Fibroblast of peridontal ligament (primary cell): ENCODE measurements around the gene PSMA6.
"Not testable (repeated sequence)": the region's sequence is repeated elsewhere in the genome, so short reads cannot be mapped to it uniquely, and the experiment has no call there.

Source experiments
- DNase-seq: peaks from one replicate; pipeline ENCODE4 v3.0.0-alpha.2; 2010; ENCODE audit errors: extremely low read depth

PSMA6 gene

DNA sequence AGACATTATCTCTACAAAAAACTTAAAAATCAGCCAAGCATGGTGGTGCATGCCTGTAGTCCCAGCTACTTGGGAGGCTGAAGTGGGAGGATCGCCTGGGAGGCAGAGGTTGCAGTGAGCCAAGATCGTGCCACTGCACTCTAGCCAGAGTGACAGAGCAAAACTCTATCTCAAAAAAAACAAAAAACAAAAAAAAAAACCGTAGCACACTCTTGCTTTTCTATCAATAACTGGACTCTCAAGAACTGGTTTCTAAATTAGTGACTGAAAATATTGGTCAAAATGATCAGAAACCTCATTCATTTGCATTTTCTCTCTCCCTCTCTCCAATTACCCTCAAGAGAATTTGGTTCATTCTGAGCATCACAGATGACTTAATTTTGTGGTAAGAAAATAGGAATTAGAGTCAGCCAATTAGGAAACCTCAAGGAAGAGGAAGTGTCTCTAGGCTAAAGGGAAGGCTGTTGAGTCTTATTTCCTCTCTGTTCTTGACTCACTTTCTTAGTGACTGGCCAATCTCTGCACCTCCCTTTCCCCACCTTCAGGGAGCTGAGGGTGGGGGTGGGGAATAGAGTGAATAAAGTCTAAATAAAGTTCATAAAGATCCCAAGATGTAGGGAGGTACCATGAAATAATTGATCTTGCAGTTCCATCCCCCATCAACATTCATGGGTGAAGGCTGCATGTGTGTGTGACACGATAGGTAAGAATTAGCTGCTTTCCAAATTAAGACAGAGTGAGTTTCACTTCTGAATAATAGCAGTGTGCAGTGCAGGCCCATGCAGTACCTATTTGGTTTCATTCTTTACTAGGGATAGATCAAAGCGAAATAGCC, 6.8 kb upstream of the PSMA6 start:
- no peak for DNase-seq

DNA sequence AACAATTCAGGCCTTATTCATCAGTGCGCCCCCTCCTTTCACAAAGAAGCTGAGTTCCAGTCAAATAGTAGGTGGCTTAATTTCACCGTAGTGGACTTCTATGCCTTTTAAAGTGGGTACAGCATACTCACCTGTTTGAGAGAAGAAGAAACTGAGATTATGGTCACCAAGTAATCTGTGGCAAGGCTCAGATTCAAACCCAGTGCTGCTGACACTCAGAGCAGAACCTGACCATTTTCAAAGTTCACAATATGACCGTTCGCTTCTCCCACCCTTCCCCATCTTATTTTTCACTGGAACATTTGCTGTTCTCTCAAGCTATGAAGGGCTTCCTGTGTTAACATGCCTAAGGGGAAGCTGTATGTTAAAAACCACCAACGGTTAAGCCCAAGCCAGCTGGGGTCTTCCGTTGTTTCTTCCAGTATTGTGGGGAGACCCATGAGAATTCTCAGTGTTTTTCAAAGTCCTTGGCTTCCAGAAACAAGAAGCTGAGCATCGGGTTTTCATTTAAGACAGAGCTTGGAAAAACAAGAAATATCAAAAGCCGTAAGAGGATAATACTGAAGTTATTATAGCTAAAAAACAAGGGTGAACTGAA, 6.1 kb upstream of the PSMA6 start:
- DNase-seq: no peak

DNA sequence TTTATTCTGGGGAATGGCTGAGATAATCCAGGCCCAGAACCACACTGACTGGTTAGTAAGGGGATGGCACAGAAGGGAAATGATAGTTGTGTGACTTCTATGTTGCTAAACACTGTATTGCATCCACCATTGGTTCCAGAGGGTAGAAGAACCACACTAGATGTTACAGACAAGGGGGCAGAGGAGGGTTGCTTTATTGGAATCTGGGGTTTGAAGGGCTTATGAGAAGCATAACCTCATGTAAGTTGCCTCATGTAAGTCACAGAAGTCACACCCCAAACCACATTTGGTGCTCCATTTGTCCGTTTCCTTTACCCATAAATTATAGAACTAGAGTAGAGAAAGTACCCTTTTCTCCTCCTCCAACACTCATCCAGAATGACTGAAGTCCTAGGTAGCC, 5.5 kb upstream of the PSMA6 start:
- DNase-seq: no peak

DNA sequence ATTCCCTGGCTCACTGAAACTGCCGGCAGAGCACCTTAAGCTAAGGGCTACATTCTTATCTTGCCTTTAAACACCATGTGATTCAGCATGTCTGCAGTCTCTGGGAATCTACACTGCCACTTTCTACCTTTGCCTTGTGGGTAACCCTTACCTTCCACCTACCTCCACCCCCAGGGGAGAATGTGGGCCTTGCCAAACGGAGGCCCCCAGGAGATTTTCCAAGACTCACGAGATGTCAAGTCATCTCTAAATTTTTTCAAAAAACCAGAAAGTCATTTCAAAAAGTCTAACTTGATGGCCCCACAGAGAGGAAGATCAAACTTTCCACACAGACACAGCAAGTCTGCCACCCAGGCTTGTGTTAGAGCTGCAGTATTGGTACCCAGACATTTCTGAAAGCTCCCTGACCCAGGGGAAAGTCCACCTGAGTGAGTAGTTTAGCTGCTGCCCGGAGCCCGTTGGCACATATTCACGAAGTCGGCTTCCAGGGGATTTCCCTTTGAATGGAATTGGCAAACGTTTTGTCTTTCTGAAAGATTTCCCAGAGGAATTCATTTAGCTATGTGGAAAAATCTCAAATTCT, 4.7 kb upstream of the PSMA6 start:
- DNase-seq: peak; percentile 31

DNA sequence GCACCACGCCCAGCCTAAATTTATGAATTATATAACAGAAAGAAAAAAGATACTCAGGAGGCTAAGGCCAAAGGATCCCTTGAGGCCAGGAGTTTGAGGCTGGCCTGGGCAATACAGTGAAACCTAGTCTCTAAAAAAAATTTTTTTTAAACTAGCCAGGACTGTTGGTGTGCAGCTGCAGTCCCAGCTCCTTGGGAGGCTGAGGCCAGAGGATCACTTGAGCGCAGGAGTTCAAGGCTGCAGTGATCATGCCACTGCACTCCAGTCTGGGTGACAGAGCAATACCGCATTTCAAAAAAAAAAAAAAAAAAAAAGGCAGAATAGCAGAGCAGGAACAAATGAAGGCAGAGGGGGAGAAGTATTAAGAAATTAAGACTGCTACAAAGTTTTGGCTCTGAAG, 2.6 kb upstream of the PSMA6 start:
- DNase-seq: no peak

DNA sequence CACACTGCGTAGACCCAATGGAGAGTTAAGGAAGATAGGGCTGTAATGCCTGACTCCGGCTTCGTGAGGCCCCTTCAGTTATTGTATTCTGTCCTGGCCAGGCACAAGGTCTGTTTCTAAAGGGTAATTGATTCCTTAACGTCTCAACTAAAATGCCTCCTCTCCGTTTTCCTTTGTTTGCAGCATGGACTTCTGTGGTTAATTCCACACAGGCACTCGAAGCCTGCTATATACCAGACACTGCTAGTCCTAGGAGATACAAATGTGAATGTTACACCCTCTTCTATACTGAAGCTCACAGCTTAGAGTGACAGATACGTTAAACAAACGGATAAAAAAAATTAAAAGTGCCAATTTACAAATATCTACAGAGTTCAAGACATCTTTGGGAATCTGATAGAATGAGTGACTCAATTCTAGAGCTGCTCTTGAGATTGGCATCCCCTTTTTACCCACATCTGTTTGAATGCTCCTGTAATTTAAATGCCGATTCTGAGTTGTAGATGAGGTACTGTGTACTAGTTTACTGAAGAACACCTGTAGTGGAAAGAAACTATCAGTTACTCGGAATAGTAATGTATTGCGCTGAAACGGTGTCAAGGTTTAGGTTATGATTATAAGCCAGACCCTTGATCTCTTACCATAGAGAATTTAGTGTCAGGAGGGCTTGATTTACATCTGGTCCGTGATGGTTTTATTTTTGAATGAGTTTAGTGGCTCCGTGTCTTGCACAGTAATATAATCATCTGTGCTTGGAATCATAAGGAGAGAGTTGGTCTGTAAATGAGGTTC, 784 bp downstream of the PSMA6 start:
- DNase-seq: peak; percentile 17

DNA sequence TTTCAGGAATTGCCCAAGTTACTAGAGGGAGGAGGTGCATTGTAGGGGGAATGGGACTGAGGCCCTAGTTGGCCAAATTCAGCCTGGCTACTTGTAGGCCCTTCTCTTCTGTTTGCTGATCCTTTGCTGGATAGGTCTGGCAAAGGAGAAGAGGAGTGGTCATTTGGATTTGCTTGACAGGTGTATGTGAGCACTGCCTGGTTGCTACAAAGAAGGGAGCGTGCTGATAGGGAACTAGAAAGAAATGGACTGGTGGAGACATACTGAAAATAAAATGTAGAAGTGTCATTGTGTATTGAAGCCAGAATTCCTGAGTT, 3.6 kb downstream of the PSMA6 start:
- no peak for DNase-seq

DNA sequence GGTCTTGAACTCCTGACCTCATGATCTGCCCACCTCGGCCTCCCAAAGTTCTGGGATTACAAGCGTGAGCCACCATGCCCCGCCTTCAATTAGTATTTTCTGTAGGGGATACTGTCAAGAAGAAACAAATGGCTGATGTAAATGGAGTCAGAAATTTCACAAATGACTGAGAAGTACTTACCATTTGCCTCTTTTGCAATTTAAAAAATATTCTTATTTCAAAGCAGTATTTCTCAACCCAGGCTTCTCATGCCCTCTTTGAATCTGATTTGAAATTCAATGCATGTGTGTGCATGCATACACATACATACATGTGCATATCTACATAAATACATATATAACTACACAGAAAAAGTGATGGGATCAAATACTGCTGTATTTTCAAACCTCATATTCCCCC, 4.4 kb downstream of the PSMA6 start:
- DNase-seq: no peak

DNA sequence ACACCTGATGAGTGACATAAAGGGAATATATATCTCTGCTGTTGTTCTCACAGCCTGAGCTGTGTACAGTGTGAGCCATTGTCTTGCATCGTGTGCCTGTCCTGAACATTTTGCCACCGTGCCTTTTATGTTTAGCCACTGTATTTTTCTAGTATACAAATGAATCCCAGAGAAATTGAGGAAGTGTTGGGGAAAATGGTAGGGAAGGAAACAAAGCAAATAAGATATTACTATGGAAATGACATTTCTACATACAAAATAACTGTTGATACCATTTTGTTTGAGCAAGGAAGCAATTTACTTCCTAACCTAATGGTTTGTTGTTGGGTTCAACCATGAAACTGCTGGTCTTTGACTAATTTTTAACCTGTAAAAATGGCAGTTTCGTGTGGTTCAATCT, 5.5 kb downstream of the PSMA6 start:
- no peak for DNase-seq

DNA sequence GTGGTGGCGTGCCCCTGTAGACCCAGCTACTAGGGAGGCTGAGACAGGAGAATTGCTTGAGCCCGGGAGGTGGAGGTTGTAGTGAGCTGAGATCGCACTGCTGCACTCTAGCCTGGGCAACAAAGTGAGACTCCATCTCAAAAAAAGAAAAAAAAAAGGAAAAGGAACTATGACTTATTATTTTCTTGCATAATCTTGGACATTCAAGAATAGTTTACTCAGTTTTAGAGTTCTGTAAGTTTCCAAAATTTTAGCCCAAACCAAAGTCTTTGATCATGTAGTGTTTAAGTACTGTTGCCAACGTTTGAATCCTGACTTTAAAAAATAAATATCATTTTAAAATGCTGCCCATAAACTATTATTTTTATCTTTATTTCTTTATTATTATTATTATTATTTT, 6.2 kb downstream of the PSMA6 start:
- no peak for DNase-seq

DNA sequence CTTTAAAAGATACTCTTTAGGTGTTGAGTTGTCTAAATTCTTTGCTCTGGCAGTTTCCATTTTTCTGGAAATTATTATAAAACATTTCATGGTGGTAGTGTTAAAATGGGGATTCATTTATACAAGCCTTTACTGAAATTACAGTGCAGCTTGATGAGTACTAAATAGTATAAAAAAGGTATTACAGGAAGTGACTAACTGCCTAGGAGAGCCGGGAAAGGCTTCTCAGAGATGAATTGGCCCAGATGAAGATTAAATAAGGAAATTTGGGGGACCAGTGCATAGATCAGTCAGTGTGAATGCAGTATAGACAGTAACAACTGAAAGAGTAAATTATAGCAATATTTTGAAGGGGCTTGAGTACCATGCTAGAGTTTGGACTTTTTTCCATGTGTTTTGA, 7.5 kb downstream of the PSMA6 start:
- no peak for DNase-seq

DNA sequence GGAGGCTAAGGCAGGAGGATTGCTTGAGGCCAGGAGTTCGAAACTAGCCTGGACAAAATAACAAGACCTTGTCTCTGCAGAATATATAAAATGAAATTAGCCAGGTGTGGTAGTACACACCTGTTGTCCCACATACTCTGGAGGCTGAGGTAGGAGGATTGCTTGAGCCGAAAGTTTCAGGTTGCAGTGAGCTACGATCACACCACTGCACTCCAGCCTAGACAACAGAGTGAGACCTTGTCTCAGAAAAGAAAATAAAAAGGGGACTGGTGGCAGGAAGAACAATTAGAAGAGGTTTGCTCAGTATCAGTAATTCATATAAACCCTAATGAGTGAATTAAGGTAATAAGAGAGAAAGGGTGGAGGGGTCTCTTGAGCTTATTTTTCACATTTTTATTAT, 8.0 kb downstream of the PSMA6 start:
- no peak for DNase-seq

DNA sequence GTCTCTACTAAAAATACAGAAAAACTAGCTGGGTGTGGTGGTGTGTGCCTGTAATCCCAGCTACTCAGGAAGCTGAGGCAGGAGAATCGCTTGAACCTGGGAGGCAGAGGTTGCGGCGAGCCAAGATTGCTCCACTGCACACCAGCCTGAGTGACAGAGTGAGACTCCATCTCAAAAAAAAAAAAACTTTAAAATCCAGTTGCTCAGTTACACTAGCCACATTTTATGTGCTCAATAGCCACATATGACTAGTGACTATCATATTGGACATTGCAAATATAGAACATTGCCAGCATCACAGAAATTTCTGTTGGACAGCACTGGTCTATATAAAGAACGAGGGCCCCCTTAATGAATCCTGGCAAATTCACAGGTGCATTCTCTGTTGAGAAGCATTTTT, 9.2 kb downstream of the PSMA6 start:
- DNase-seq: not testable (repeated sequence)

DNA sequence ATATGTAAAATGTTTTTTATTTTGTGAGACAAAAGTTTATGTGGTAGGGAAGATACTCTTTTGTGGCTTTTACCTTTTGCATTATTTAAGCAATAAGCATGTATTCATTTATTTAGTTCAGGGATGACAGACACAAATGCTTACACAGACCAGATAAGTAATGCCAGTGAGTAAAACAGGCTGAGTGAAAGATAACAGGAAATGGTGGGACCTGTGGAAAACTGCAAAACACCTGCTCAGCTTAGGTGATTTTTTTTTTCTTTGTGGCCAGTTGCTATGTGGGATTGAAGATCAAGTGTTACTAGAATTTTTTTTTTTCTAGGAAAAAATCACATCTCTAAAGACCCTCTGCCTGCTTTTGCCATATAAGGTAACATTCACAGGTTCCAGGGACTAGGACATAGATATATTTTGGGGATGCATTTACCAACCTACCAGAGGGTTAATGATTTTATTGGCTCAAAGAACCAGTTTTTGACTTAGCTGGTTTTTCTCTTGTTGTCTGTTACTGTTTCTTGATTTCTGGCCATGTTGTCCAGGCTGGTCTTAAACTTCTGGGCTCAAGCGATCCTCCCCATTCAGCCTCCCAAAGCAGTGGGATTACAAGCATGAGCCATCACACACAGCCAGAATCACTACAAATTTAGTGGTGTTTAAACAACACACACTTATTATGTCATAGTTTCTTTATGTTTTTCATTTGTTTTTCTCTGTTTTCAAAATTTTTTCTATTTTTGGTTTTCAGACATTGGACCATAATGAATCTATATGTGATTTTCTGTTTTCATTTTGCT, 9.8 kb downstream of the PSMA6 start:
- DNase-seq: no peak

DNA sequence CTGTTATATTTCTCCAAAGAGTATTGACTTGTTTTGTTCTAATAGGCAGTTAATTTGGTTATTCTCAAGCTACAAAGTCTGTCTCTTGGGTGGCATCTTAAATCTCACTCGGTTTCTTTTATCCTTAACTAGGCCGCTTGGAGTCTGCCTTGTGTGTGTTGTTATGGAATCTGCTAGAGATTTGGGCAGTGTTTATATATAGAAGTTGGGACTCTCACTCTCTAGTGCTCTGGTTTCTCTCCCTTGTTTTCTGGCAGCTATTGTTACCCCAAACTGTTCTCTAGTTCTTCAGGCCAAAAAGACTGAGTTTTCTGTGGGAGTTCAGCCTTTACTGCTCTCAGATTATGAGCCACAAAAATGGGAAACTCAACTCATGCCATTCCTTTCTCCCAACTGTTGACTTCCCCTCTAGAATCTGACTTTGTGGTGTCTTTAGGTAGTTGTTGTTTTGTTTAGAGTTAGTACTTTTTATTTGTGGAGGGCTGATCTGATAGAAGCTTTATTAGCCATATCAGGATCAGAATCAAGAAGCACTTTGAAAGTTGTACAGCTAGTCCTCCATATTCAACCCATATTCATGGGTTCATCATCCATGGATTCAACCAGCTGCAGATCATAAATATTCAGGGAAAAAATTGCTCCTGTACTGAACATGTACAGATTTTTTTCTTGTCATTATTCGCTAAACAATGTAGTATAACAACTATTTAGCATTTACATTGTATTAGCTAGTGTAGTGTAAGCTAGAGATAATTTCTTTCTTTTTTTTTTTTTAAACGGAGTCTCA, 11.2 kb downstream of the PSMA6 start:
- DNase-seq: no peak

DNA sequence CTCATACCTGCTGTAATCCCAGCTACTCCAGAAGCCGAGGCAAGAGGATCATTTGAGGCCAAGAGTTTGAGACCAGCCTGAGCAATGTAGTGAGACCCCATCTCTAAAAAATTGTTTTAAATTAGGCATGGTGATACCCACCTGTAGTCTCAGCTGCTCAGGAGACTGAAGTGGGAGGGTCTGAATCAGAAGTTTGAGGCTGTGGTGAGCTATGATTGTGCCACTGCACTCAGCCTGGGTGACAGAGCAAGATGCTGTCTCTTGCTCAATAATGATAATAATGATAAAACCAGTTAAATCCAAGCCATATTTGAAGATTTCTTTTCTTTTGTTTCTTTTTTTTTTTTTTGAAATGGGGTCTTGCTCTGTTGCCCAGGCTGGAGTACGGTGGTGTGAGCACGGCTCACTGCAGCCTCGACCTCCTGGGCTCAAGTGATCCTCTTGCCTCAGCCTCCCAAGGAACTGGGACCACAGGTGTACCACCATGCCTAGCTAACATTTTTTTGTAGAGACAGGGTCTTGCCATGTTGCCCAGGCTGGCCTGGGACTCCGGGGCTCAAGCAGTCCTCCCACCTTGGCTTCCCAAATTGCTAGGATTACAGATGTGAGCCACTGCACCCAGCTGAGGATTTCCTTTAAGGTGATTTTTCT, 12.8 kb downstream of the PSMA6 start:
- no peak for DNase-seq

DNA sequence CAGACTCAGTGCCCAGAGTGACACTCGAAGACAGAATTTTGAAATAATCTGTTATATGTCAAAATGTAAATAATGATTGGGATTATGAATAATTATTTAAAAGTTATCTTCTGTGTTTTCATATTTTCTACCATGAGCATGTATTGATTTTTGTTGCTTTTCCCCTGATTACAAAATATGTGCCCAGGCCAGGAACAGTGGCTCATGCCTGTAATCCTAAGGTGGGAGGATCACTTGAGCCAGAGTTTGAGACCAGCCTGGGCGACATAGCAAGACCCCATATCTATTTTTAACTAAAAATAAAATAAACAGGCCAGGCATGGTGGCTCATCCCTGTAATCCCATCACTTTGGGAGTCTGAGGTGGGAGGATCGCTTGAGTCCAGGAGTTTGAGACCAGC, 13.5 kb downstream of the PSMA6 start:
- DNase-seq: no peak

DNA sequence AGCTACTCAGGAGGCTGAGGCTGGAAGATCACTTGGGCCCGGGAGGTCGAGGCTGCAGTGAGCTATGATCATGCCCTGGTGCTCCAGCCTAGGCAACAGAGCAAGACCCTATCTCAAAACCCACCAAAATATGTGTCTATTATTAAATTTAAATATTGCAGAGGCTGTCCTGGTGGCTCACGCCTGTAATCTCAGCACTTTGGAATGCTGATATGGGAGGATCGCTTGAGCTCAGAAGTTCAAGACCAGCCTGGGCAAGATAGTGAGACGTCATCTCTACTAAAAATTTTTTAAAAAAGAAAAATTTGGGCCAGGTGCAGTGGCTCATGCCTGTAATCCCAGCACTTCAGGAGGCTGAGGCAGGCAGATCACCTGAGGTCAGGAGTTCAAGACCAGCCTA, 13.9 kb downstream of the PSMA6 start:
- DNase-seq: no peak

DNA sequence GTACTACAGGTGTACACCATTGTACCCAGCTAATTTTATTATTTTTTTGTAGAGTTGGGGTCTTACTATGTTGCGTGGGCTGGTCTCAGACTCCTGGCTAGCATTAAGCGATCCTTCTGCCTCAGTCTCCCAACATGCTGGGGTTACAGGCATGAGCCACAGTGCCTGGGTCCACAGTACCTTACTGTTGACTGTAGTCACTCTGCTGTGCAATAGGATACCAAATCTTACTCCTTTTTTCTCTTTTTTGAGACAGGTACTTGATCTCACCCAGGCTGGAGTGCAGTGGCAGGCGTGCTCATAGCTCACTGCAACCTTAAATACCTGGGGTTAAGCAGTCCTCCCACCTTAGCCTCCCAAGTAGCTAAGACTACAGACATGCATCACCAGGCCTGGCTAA, 25.6 kb downstream of the PSMA6 start:
- DNase-seq: no peak

DNA sequence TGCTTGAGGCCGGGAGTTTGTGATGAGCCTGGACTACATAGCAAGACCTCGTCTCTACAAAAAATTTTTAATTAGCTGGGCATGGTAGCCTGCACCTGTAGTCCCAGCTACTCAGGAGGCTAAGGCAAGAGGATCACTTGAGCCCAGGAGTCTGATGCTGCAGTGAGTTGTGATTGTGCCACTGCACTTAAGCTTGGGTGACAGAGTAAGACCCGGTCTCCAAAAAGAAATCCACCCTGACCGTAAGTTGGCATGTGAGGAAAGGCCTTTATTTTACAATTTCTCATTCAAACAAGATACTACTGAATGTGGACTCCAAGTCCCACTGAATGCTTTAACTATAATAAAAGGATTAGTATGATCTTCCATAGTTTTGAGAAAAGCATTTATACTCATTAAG, 27.3 kb downstream of the PSMA6 start:
- no peak for DNase-seq

DNA sequence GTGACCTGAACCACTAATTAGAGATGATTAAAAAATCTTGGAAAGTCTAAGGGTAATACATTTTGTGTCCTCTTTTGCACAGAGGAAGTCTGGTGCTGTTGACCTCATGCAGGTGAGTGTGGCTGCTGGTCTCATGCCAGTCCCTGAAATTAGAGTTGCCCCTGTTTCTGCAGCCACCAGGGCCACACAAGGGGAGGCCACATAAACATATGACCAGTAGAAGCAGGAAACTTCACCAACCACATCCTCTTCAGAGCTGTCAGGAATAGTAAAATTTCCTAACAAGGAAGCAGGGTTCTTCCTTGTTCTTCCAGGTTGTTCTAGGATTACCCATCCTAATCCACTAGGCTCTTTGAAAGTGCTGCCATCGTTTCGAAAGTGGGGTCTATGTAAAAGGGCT, 28.3 kb downstream of the PSMA6 start:
- DNase-seq: no peak
